Neural cell (in vitro differentiated cells): ENCODE data around the gene IGSF3. TPM values are rescaled to one million over a fixed set of nuclear protein-coding genes. Genes with fewer than 3 reads are reported as not detected.

Experiments
- H2AFZ ChIP-seq: fragments of 200-600, 300-800 bp; sonication (generic), shearing (Covaris generic); 2 replicates; pipeline ENCODE4 v1.6.0; 2014; ENCODE audit warnings: low read depth, mild to moderate bottlenecking, antibody characterized with exemption, low read length, moderate library complexity
- H3F3A ChIP-seq: fragments of 200-600 bp; shearing (Covaris generic); 2 replicates; pipeline ENCODE4 v1.6.1; 2016; ENCODE audit warnings: mild to moderate bottlenecking, moderate library complexity, mixed read lengths, antibody characterized with exemption, low read length; ENCODE audit not compliant: insufficient read depth, poor library complexity, severe bottlenecking
- H3K27ac ChIP-seq: fragments of 200-600, 300-800 bp; sonication (generic), shearing (Covaris generic); 2 replicates; pipeline ENCODE4 v1.5.1; 2014; ENCODE audit warnings: mild to moderate bottlenecking, low read length, moderate library complexity
- H3K27me3 ChIP-seq: fragments of 300-800, 200-600 bp; sonication (generic), shearing (Covaris generic); 2 replicates; pipeline ENCODE4 v1.6.0; 2014; ENCODE audit warnings: mild to moderate bottlenecking, low read depth, low read length, moderate library complexity; ENCODE audit not compliant: insufficient read depth
- H3K36me3 ChIP-seq: fragments of 300-800, 200-600 bp; sonication (generic), shearing (Covaris generic); 2 replicates; pipeline ENCODE4 v1.5.1; 2014; ENCODE audit warnings: mild to moderate bottlenecking, antibody characterized with exemption, low read length, moderate library complexity; ENCODE audit not compliant: insufficient read depth
- H3K4me2 ChIP-seq: fragments of 300-800, 200-600 bp; sonication (generic), shearing (Covaris generic); 2 replicates; pipeline ENCODE4 v1.6.0; 2014; ENCODE audit warnings: mild to moderate bottlenecking, low read length
- H3K4me3 ChIP-seq: fragments of 300-800, 200-600 bp; sonication (generic), shearing (Covaris generic); 2 replicates; pipeline ENCODE4 v1.5.1; 2014; ENCODE audit warnings: mild to moderate bottlenecking, low read length, moderate library complexity
- H3K79me2 ChIP-seq: fragments of 200-600 bp; shearing (Covaris generic); replicated peaks from 2 replicates; pipeline ENCODE4 v1.6.0; 2014; ENCODE audit warnings: mild to moderate bottlenecking, low read length, moderate library complexity; ENCODE audit not compliant: insufficient read depth
- H3K9ac ChIP-seq: fragments of 300-800, 200-600 bp; sonication (generic), shearing (Covaris generic); 2 replicates; pipeline ENCODE4 v1.6.1; 2016; ENCODE audit warnings: mild to moderate bottlenecking, low read length, mixed read lengths
- H3K9me2 ChIP-seq: fragments of 200-600 bp; shearing (Covaris generic); 2 replicates; pipeline ENCODE4 v1.6.1; 2016; ENCODE audit warnings: mild to moderate bottlenecking, low read length, mixed read lengths; ENCODE audit not compliant: insufficient read depth
- H3K9me3 ChIP-seq: fragments of 200-600, 300-800 bp; sonication (generic), shearing (Covaris generic); 2 replicates; pipeline ENCODE4 v1.6.1; 2016; ENCODE audit warnings: mild to moderate bottlenecking, mixed run types, low read length, moderate library complexity, mixed read lengths
- H4K20me1 ChIP-seq: fragments of 200-600 bp; shearing (Covaris generic); 2 replicates; pipeline ENCODE4 v1.6.1; 2016; ENCODE audit warnings: mild to moderate bottlenecking, mixed run types; ENCODE audit not compliant: insufficient read depth
- EP300 ChIP-seq: fragments of 450-650 bp; conservative IDR thresholded peaks from 2 replicates; pipeline ENCODE4 v1.6.1; 2014; ENCODE audit warnings: antibody characterized with exemption, mild to moderate bottlenecking, moderate library complexity; ENCODE audit not compliant: poor library complexity, severe bottlenecking
- EZH2 ChIP-seq: fragments of 200-600, 300-800 bp; shearing (Covaris generic), sonication (generic); IDR thresholded peaks from 2 replicates; pipeline ENCODE4 v1.6.1; 2014; ENCODE audit warnings: antibody characterized with exemption, low read length, borderline replicate concordance, mild to moderate bottlenecking; ENCODE audit not compliant: insufficient read depth, poor library complexity, severe bottlenecking
- MXI1 ChIP-seq: fragments of 450-650 bp; conservative IDR thresholded peaks from 2 replicates; pipeline ENCODE4 v1.6.1; 2014; ENCODE audit warnings: antibody characterized with exemption, mild to moderate bottlenecking; ENCODE audit not compliant: poor library complexity, severe bottlenecking
- POLR2AphosphoS5 ChIP-seq: IDR thresholded peaks from 2 replicates; pipeline ENCODE4 v1.6.1; 2012
- RAD21 ChIP-seq: fragments of 450-650 bp; conservative IDR thresholded peaks from 2 replicates; pipeline ENCODE4 v1.6.1; 2014; ENCODE audit warnings: antibody characterized with exemption, mild to moderate bottlenecking, moderate library complexity
- SMC3 ChIP-seq: fragments of 450-650 bp; conservative IDR thresholded peaks from 2 replicates; pipeline ENCODE4 v1.6.1; 2014; ENCODE audit warnings: antibody characterized with exemption, mild to moderate bottlenecking, moderate library complexity; ENCODE audit not compliant: poor library complexity
- TAF1 ChIP-seq: IDR thresholded peaks from 2 replicates; pipeline ENCODE4 v1.6.1; 2012; ENCODE audit warnings: low read depth
- polyA plus RNA-seq: library from polyadenylated mRNA; depleted of rRNA; stranded (reverse); fragments of >200 nt; gene quantifications from 2 replicates; pipeline ENCODE4 v1.2.3, GENCODE V29; 2014
- TF ChIP-seq, protein P1 (sequence below): IDR thresholded peaks from 2 replicates; pipeline ENCODE4 v1.6.1; 2012; ENCODE audit warnings: borderline replicate concordance
- TF ChIP-seq, protein P2 (sequence below): fragments of 450-650 bp; IDR thresholded peaks from 2 replicates; pipeline ENCODE4 v1.5.1; 2014; ENCODE audit warnings: antibody characterized with exemption, mild to moderate bottlenecking, moderate library complexity; ENCODE audit not compliant: poor library complexity, severe bottlenecking

IGSF3 gene
- polyA plus RNA-seq, 1 donor from 2014 or later: 81.4 TPM

DNA sequence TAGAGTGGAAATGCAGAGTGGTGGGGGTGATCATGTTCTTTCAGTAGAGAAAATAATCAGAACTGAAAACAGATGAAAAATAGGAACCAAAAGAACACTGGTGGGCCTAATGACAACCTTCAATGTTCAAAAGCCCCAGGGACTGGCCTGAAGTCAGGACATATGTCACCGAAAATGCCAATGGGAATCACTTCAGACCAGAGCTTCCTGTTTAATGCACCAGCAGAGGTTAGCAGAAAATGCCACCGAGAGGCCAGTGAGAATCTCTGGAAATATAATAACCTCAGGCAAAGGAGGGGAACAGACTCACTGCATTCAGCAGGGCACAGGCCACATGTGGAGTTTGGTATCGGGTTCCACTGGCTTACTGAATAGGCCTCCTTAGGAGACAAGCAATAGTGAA is 80.8 kb downstream of the IGSF3 start:
- H3K4me2 ChIP-seq: no peak overlapping the region
- peaks cover 4% of the 10 kb centered on the region for H3K36me3 ChIP-seq
- H3K9ac ChIP-seq: no peak overlapping the region
- TF ChIP-seq, protein P1, sequence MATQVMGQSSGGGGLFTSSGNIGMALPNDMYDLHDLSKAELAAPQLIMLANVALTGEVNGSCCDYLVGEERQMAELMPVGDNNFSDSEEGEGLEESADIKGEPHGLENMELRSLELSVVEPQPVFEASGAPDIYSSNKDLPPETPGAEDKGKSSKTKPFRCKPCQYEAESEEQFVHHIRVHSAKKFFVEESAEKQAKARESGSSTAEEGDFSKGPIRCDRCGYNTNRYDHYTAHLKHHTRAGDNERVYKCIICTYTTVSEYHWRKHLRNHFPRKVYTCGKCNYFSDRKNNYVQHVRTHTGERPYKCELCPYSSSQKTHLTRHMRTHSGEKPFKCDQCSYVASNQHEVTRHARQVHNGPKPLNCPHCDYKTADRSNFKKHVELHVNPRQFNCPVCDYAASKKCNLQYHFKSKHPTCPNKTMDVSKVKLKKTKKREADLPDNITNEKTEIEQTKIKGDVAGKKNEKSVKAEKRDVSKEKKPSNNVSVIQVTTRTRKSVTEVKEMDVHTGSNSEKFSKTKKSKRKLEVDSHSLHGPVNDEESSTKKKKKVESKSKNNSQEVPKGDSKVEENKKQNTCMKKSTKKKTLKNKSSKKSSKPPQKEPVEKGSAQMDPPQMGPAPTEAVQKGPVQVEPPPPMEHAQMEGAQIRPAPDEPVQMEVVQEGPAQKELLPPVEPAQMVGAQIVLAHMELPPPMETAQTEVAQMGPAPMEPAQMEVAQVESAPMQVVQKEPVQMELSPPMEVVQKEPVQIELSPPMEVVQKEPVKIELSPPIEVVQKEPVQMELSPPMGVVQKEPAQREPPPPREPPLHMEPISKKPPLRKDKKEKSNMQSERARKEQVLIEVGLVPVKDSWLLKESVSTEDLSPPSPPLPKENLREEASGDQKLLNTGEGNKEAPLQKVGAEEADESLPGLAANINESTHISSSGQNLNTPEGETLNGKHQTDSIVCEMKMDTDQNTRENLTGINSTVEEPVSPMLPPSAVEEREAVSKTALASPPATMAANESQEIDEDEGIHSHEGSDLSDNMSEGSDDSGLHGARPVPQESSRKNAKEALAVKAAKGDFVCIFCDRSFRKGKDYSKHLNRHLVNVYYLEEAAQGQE: no peak
- TF ChIP-seq POLR2AphosphoS5 (no peak), EP300 (no peak), RAD21 (no peak)
- TF ChIP-seq, protein P2, sequence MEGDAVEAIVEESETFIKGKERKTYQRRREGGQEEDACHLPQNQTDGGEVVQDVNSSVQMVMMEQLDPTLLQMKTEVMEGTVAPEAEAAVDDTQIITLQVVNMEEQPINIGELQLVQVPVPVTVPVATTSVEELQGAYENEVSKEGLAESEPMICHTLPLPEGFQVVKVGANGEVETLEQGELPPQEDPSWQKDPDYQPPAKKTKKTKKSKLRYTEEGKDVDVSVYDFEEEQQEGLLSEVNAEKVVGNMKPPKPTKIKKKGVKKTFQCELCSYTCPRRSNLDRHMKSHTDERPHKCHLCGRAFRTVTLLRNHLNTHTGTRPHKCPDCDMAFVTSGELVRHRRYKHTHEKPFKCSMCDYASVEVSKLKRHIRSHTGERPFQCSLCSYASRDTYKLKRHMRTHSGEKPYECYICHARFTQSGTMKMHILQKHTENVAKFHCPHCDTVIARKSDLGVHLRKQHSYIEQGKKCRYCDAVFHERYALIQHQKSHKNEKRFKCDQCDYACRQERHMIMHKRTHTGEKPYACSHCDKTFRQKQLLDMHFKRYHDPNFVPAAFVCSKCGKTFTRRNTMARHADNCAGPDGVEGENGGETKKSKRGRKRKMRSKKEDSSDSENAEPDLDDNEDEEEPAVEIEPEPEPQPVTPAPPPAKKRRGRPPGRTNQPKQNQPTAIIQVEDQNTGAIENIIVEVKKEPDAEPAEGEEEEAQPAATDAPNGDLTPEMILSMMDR: no peak
- H3K79me2 ChIP-seq: no peaks in the 10 kb centered on the region
- H3K9me3 ChIP-seq: no peaks in the 10 kb centered on the region
- H3K4me3 ChIP-seq: no peak overlapping the region
- H3F3A ChIP-seq: no peaks in the 10 kb centered on the region
- no peak overlapping the region for H3K27ac ChIP-seq
- no peaks in the 10 kb centered on the region for H4K20me1 ChIP-seq
- no peaks in the 10 kb centered on the region for H3K27me3 ChIP-seq
- H2AFZ ChIP-seq: no peak overlapping the region
- no peaks in the 10 kb centered on the region for H3K9me2 ChIP-seq

DNA sequence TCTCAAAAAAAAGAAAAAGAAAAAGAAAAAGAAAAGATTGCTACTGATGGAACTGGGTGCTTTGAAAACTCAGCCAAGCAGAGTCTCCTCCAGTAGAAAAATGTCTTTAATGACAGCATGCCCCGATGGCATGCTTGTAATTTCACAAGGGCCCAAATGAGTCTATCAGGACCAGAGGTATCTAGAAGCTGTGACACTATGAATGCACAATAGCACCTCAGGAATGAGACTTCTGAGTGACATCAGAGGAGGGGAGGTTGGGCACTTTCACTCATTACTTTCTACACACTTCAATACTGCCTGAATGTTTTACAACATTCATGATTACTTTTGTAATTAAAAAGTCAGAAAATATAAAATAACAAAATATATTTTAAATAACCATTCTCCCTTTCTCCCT is 81.6 kb downstream of the IGSF3 start:
- Histone ChIP-seq H4K20me1 (no peaks in the 10 kb centered on the region), H3K9ac (no peak overlapping the region), H3K9me3 (no peaks in the 10 kb centered on the region), H3K36me3 (peaks cover 4% of the 10 kb centered on the region), H3K9me2 (no peaks in the 10 kb centered on the region), H3K27ac (no peak overlapping the region), H3K79me2 (no peaks in the 10 kb centered on the region), H2AFZ (no peak overlapping the region), H3F3A (no peaks in the 10 kb centered on the region), H3K4me2 (no peak overlapping the region), H3K4me3 (no peak overlapping the region), H3K27me3 (no peaks in the 10 kb centered on the region)
- no peak for TF ChIP-seq EP300
- no peak for TF ChIP-seq SMC3
- no peak for TF ChIP-seq EZH2
- TF ChIP-seq TAF1: no peak
- no peak for TF ChIP-seq POLR2AphosphoS5
- no peak for TF ChIP-seq RAD21
- no peak for TF ChIP-seq MXI1
- TF ChIP-seq, protein P2: no peak
- TF ChIP-seq, protein P1: no peak
